Neural cell (in vitro differentiated cells): Measurements from ENCODE around the gene SLC29A1.

Experiments
- CTCF ChIP-seq: fragments of 450-650 bp; IDR thresholded peaks from 2 replicates; pipeline ENCODE4 v1.5.1; 2014; ENCODE audit warnings: antibody characterized with exemption, mild to moderate bottlenecking, moderate library complexity; ENCODE audit not compliant: poor library complexity, severe bottlenecking
- EZH2 ChIP-seq: fragments of 200-600, 300-800 bp; shearing (Covaris generic), sonication (generic); IDR thresholded peaks from 2 replicates; pipeline ENCODE4 v1.6.1; 2014; ENCODE audit warnings: antibody characterized with exemption, low read length, borderline replicate concordance, mild to moderate bottlenecking; ENCODE audit not compliant: insufficient read depth, poor library complexity, severe bottlenecking
- POLR2AphosphoS5 ChIP-seq: IDR thresholded peaks from 2 replicates; pipeline ENCODE4 v1.6.1; 2012
- SMC3 ChIP-seq: fragments of 450-650 bp; conservative IDR thresholded peaks from 2 replicates; pipeline ENCODE4 v1.6.1; 2014; ENCODE audit warnings: antibody characterized with exemption, mild to moderate bottlenecking, moderate library complexity; ENCODE audit not compliant: poor library complexity
- TF ChIP-seq, protein P1 (sequence below): IDR thresholded peaks from 2 replicates; pipeline ENCODE4 v1.6.1; 2012; ENCODE audit warnings: borderline replicate concordance

DNA sequence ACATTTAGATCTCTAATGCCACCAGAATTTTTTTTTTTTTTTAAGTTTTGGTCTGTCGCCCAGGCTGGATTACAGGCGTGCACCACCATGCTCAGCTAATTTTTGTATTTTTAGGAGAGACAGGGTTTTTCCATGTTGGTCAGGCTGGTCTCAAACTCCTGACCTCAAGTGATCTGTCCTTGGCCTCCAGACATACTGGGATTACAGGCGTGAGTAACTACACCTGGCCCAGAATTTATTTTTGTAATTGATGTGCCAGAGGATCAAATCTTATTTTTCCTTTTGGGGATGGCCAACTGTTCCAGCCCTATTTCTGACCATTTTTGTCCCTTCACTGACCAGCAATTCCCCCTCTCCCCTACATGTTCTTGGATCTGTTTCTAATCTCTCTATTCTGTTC, 24.7 kb upstream of the SLC29A1 start:
- TF ChIP-seq CTCF (no peak), POLR2AphosphoS5 (no peak), EZH2 (no peak), SMC3 (no peak)
- TF ChIP-seq, protein P1, sequence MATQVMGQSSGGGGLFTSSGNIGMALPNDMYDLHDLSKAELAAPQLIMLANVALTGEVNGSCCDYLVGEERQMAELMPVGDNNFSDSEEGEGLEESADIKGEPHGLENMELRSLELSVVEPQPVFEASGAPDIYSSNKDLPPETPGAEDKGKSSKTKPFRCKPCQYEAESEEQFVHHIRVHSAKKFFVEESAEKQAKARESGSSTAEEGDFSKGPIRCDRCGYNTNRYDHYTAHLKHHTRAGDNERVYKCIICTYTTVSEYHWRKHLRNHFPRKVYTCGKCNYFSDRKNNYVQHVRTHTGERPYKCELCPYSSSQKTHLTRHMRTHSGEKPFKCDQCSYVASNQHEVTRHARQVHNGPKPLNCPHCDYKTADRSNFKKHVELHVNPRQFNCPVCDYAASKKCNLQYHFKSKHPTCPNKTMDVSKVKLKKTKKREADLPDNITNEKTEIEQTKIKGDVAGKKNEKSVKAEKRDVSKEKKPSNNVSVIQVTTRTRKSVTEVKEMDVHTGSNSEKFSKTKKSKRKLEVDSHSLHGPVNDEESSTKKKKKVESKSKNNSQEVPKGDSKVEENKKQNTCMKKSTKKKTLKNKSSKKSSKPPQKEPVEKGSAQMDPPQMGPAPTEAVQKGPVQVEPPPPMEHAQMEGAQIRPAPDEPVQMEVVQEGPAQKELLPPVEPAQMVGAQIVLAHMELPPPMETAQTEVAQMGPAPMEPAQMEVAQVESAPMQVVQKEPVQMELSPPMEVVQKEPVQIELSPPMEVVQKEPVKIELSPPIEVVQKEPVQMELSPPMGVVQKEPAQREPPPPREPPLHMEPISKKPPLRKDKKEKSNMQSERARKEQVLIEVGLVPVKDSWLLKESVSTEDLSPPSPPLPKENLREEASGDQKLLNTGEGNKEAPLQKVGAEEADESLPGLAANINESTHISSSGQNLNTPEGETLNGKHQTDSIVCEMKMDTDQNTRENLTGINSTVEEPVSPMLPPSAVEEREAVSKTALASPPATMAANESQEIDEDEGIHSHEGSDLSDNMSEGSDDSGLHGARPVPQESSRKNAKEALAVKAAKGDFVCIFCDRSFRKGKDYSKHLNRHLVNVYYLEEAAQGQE = no peak
